H1 (cell line): ENCODE measurements around the gene HRH3. TPM values are rescaled to one million over a fixed set of nuclear protein-coding genes. Genes with fewer than 3 reads are reported as not detected.

ENCODE experiments used
- BRCA1 ChIP-seq: IDR thresholded peaks from 2 replicates; pipeline ENCODE4 v1.6.1; 2012; ENCODE audit warnings: low read depth, low read length, improper control_type of control experiment
- CBX5 ChIP-seq: fragments of 300-800, 300-1000 bp; sonication (generic); IDR thresholded peaks from 2 replicates; pipeline ENCODE4 v1.7.1; 2016; ENCODE audit warnings: antibody characterized with exemption, low read length, low read depth
- GTF2F1 ChIP-seq: IDR thresholded peaks from 2 replicates; pipeline ENCODE4 v1.6.1; 2012; ENCODE audit warnings: low read depth, low read length, improper control_type of control experiment, borderline replicate concordance
- MAFK ChIP-seq: IDR thresholded peaks from 2 replicates; pipeline ENCODE4 v1.6.1; 2012; ENCODE audit warnings: low read depth, mild to moderate bottlenecking, improper control_type of control experiment, low read length
- SP2 ChIP-seq: IDR thresholded peaks from 2 replicates; pipeline ENCODE4 v1.6.1; 2012; ENCODE audit warnings: mild to moderate bottlenecking, low read length, inconsistent platforms
- ZNF274 ChIP-seq: IDR thresholded peaks from 2 replicates; pipeline ENCODE4 v1.7.0; 2012; ENCODE audit warnings: low read length, borderline replicate concordance; ENCODE audit errors: extremely low read depth
- polyA plus RNA-seq, 7 experiments: library from polyadenylated mRNA; depleted of rRNA in 3 of 7; stranded (reverse) in 5 of 7; unstranded in 2 of 7; fragments of >200 nt in 5 of 7; fragments of 200-250 nt in 2 of 7; gene quantifications; 1 replicate in 5 of 7; 2 replicates in 1 of 7; 4 replicates in 1 of 7; pipeline versions ENCODE4 v1.2.1 to v1.2.3, GENCODE V29; 2011 to 2013; ENCODE audit warnings: missing spikeins in 2 of 7, mixed read lengths in 2 of 7
- total RNA-seq: library from RNA; stranded (reverse); fragmentation: NEBNext Ultra II Directional; extraction: Animal tissue kit (Norgen Biotek cat#: 25700); gene quantifications from 2 replicates; pipeline ENCODE4 v1.2.1, GENCODE V29; 2021
- TF ChIP-seq, protein P1 (sequence below): fragments of 300-600 bp; sonication (generic); IDR thresholded peaks from 2 replicates; pipeline ENCODE4 v1.7.1; 2012; ENCODE audit warnings: low read length, moderate library complexity, mild to moderate bottlenecking, inconsistent platforms; ENCODE audit not compliant: insufficient replicate concordance
- TF ChIP-seq, protein P2 (sequence below): IDR thresholded peaks from 2 replicates; pipeline ENCODE4 v1.6.1; 2012; ENCODE audit warnings: low read length, inconsistent platforms
- TF ChIP-seq, protein P3 (sequence below): IDR thresholded peaks from 2 replicates; pipeline ENCODE4 v1.6.1; 2012; ENCODE audit warnings: inconsistent platforms

The HRH3 gene
- total and polyA plus RNA-seq, 2 of the 8 experiments (the other 6 are each of a cell fraction or from before 2014, with no cell fraction given) = 2.0 to 4.5 TPM

DNA sequence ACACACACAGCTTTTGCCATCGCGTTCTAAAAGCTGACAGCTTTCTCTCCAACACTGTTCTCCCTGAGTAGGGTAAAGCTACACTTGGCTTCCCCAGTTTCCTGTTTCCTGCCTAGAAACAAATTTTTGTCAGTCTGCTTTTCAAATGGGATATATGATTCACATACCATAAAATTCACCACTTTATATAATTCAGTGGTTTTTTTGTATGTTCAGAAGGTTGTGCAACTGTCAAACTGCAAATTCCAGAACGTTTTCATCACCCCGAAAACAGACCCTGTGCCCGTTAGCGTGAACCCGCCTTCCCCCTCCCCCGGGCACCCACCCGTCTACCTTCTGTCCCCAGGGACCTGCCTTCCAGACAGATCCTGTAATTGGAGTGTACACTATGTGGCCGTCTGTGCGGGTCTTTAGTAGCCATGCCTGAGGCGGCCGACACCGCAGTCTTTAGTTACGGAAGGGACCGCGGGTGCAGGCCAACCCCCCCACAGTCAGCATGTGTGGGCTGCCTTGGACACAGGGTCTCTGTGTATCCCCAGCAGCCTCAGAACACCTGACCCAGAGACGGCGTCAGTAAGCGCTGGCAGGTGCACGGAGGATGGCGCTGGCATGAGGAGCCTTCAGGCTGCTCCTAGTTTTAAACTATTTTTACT lies 16.6 kb downstream of the HRH3 start (continued):
- TF ChIP-seq, protein P1, sequence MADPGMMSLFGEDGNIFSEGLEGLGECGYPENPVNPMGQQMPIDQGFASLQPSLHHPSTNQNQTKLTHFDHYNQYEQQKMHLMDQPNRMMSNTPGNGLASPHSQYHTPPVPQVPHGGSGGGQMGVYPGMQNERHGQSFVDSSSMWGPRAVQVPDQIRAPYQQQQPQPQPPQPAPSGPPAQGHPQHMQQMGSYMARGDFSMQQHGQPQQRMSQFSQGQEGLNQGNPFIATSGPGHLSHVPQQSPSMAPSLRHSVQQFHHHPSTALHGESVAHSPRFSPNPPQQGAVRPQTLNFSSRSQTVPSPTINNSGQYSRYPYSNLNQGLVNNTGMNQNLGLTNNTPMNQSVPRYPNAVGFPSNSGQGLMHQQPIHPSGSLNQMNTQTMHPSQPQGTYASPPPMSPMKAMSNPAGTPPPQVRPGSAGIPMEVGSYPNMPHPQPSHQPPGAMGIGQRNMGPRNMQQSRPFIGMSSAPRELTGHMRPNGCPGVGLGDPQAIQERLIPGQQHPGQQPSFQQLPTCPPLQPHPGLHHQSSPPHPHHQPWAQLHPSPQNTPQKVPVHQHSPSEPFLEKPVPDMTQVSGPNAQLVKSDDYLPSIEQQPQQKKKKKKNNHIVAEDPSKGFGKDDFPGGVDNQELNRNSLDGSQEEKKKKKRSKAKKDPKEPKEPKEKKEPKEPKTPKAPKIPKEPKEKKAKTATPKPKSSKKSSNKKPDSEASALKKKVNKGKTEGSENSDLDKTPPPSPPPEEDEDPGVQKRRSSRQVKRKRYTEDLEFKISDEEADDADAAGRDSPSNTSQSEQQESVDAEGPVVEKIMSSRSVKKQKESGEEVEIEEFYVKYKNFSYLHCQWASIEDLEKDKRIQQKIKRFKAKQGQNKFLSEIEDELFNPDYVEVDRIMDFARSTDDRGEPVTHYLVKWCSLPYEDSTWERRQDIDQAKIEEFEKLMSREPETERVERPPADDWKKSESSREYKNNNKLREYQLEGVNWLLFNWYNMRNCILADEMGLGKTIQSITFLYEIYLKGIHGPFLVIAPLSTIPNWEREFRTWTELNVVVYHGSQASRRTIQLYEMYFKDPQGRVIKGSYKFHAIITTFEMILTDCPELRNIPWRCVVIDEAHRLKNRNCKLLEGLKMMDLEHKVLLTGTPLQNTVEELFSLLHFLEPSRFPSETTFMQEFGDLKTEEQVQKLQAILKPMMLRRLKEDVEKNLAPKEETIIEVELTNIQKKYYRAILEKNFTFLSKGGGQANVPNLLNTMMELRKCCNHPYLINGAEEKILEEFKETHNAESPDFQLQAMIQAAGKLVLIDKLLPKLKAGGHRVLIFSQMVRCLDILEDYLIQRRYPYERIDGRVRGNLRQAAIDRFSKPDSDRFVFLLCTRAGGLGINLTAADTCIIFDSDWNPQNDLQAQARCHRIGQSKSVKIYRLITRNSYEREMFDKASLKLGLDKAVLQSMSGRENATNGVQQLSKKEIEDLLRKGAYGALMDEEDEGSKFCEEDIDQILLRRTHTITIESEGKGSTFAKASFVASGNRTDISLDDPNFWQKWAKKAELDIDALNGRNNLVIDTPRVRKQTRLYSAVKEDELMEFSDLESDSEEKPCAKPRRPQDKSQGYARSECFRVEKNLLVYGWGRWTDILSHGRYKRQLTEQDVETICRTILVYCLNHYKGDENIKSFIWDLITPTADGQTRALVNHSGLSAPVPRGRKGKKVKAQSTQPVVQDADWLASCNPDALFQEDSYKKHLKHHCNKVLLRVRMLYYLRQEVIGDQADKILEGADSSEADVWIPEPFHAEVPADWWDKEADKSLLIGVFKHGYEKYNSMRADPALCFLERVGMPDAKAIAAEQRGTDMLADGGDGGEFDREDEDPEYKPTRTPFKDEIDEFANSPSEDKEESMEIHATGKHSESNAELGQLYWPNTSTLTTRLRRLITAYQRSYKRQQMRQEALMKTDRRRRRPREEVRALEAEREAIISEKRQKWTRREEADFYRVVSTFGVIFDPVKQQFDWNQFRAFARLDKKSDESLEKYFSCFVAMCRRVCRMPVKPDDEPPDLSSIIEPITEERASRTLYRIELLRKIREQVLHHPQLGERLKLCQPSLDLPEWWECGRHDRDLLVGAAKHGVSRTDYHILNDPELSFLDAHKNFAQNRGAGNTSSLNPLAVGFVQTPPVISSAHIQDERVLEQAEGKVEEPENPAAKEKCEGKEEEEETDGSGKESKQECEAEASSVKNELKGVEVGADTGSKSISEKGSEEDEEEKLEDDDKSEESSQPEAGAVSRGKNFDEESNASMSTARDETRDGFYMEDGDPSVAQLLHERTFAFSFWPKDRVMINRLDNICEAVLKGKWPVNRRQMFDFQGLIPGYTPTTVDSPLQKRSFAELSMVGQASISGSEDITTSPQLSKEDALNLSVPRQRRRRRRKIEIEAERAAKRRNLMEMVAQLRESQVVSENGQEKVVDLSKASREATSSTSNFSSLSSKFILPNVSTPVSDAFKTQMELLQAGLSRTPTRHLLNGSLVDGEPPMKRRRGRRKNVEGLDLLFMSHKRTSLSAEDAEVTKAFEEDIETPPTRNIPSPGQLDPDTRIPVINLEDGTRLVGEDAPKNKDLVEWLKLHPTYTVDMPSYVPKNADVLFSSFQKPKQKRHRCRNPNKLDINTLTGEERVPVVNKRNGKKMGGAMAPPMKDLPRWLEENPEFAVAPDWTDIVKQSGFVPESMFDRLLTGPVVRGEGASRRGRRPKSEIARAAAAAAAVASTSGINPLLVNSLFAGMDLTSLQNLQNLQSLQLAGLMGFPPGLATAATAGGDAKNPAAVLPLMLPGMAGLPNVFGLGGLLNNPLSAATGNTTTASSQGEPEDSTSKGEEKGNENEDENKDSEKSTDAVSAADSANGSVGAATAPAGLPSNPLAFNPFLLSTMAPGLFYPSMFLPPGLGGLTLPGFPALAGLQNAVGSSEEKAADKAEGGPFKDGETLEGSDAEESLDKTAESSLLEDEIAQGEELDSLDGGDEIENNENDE = no peak
- TF ChIP-seq ZNF274 (no peak), CBX5 (no peak), BRCA1 (no peak), SP2 (no peak), GTF2F1 (no peak), MAFK (no peak)
- TF ChIP-seq, protein P2, sequence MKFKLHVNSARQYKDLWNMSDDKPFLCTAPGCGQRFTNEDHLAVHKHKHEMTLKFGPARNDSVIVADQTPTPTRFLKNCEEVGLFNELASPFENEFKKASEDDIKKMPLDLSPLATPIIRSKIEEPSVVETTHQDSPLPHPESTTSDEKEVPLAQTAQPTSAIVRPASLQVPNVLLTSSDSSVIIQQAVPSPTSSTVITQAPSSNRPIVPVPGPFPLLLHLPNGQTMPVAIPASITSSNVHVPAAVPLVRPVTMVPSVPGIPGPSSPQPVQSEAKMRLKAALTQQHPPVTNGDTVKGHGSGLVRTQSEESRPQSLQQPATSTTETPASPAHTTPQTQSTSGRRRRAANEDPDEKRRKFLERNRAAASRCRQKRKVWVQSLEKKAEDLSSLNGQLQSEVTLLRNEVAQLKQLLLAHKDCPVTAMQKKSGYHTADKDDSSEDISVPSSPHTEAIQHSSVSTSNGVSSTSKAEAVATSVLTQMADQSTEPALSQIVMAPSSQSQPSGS = no peak
- TF ChIP-seq, protein P3, sequence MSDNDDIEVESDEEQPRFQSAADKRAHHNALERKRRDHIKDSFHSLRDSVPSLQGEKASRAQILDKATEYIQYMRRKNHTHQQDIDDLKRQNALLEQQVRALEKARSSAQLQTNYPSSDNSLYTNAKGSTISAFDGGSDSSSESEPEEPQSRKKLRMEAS = no peak
